ENCODE data around the gene TNFRSF6B.

- no peak for TF ChIP-seq POLR2A (IDR thresholded peaks at IDR 0.05; ENCODE audit: low read depth, low read length)
- TF ChIP-seq, protein P1, sequence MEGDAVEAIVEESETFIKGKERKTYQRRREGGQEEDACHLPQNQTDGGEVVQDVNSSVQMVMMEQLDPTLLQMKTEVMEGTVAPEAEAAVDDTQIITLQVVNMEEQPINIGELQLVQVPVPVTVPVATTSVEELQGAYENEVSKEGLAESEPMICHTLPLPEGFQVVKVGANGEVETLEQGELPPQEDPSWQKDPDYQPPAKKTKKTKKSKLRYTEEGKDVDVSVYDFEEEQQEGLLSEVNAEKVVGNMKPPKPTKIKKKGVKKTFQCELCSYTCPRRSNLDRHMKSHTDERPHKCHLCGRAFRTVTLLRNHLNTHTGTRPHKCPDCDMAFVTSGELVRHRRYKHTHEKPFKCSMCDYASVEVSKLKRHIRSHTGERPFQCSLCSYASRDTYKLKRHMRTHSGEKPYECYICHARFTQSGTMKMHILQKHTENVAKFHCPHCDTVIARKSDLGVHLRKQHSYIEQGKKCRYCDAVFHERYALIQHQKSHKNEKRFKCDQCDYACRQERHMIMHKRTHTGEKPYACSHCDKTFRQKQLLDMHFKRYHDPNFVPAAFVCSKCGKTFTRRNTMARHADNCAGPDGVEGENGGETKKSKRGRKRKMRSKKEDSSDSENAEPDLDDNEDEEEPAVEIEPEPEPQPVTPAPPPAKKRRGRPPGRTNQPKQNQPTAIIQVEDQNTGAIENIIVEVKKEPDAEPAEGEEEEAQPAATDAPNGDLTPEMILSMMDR (IDR thresholded peaks at IDR 0.05; ENCODE audit: extremely low read depth in 1 of 2, insufficient read depth in 1 of 2, low read depth in 1 of 2, low read length in 2 of 2), result no peak
Measured at GRCh38 chr20:63681609-63682142, 14.8 kb upstream of the TNFRSF6B start.
